PC-3 (cell line): ENCODE measurements around the gene RNF20.

ENCODE experiments used
- EZH2 ChIP-seq: fragments of 300-600 bp; sonication (generic); IDR thresholded peaks from one replicate; pipeline ENCODE4 v1.6.1; 2017; ENCODE audit warnings: antibody characterized with exemption, mild to moderate bottlenecking, low read length; ENCODE audit not compliant: unreplicated experiment
- EZH2phosphoT487 ChIP-seq: fragments of 300-600 bp; sonication (generic); IDR thresholded peaks from 2 replicates; pipeline ENCODE4 v1.6.1; 2018; ENCODE audit warnings: mild to moderate bottlenecking, antibody characterized with exemption, low read length, borderline replicate concordance
- TF ChIP-seq, protein P1 (sequence below): fragments of 300-600 bp; sonication (generic); conservative IDR thresholded peaks from 2 replicates; pipeline ENCODE4 v1.5.1; 2017; ENCODE audit warnings: antibody characterized with exemption, low read depth, mild to moderate bottlenecking, low read length

GRCh38 chr9:101564252-101564651 is 30.6 kb downstream of the RNF20 start:
- TF ChIP-seq, protein P1, sequence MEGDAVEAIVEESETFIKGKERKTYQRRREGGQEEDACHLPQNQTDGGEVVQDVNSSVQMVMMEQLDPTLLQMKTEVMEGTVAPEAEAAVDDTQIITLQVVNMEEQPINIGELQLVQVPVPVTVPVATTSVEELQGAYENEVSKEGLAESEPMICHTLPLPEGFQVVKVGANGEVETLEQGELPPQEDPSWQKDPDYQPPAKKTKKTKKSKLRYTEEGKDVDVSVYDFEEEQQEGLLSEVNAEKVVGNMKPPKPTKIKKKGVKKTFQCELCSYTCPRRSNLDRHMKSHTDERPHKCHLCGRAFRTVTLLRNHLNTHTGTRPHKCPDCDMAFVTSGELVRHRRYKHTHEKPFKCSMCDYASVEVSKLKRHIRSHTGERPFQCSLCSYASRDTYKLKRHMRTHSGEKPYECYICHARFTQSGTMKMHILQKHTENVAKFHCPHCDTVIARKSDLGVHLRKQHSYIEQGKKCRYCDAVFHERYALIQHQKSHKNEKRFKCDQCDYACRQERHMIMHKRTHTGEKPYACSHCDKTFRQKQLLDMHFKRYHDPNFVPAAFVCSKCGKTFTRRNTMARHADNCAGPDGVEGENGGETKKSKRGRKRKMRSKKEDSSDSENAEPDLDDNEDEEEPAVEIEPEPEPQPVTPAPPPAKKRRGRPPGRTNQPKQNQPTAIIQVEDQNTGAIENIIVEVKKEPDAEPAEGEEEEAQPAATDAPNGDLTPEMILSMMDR, result no peak
- no peak for TF ChIP-seq EZH2phosphoT487
- TF ChIP-seq EZH2, result no peak
